Upper lobe of left lung (tissue), 6 donors: ENCODE results near the gene ST3GAL3. TPM values are rescaled to one million over a fixed set of nuclear protein-coding genes. Genes with fewer than 3 reads are reported as not detected.
A peak's percentile ranks its signal among the peaks of the same experiment; 100 is the strongest.

Source experiments
- ATAC-seq, 2 donors: fragments of 200-7000 bp; cut with Tn5 transposase; one replicate each; pipeline ENCODE4 v1.9.1; 2022; ENCODE audit warnings: mild to moderate bottlenecking in 2 of 2, moderate library complexity in 2 of 2; ENCODE audit not compliant: low FRiP score in 2 of 2
- DNase-seq, 2 donors: peaks; one replicate each; pipeline ENCODE4 v3.0.0-alpha.2; 2019 to 2020
- H3K27ac ChIP-seq, 4 donors: fragments of 200-600 bp; sonication (generic); one replicate each; pipeline ENCODE4 v1.5.1; 2016 to 2019
- H3K27me3 ChIP-seq, 4 donors: fragments of 200-600 bp; sonication (generic); one replicate each; pipeline ENCODE4 v1.5.1; 2017 to 2019
- H3K36me3 ChIP-seq, 4 donors: fragments of 200-600 bp; sonication (generic); one replicate each; pipeline ENCODE4 v1.5.1; 2016 to 2019
- H3K4me1 ChIP-seq, 4 donors: fragments of 200-600 bp; sonication (generic); one replicate each; pipeline ENCODE4 v1.5.1; 2018 to 2019
- H3K4me3 ChIP-seq, 4 donors: fragments of 200-600 bp; sonication (generic); one replicate each; pipeline ENCODE4 v1.5.1; 2017 to 2019; ENCODE audit warnings: mild to moderate bottlenecking in 2 of 4, moderate library complexity in 1 of 4
- H3K9me3 ChIP-seq, 4 donors: fragments of 200-600 bp; sonication (generic); one replicate each; pipeline ENCODE4 v1.5.1; 2018 to 2019
- EP300 ChIP-seq, 4 donors: sonication (generic); formaldehyde crosslinking; IDR thresholded peaks; one replicate each; pipeline ENCODE4 v1.5.1; 2017; ENCODE audit warnings: antibody characterized with exemption in 4 of 4, control low read depth in 2 of 4
- POLR2A ChIP-seq, 4 donors: fragments of 450-650 bp; IDR thresholded peaks; one replicate each; pipeline ENCODE4 v1.5.1; 2016 to 2017; ENCODE audit warnings: antibody characterized with exemption in 4 of 4, mild to moderate bottlenecking in 2 of 4
- POLR2AphosphoS5 ChIP-seq, 2 donors: sonication (generic); formaldehyde crosslinking; IDR thresholded peaks; one replicate each; pipeline ENCODE4 v1.5.1; 2017; ENCODE audit warnings: antibody characterized with exemption in 2 of 2
- WGBS, 2 donors: methylation state at CpG; one replicate each; pipeline ENCODE4 v1.1.5; 2017 to 2018; 5-methylcytosine and 5-hydroxymethylcytosine counted together
- total RNA-seq, 6 donors: library from RNA; depleted of rRNA in 4 of 6; stranded (reverse); fragments of >200 nt in 4 of 6; gene quantifications; one replicate each; pipeline versions ENCODE4 v1.1.0 to v1.2.1, GENCODE V29; 2016 to 2021
- TF ChIP-seq, protein P1 (sequence below), 6 experiments: fragments of 450-650 bp in 4 of 6; fragments of 200-600 bp in 2 of 6; sonication (generic) in 2 of 6; IDR thresholded peaks; one replicate each; pipeline ENCODE4 v1.5.1; 2016 to 2019; ENCODE audit warnings: antibody characterized with exemption in 6 of 6
- donor health status: DM: no; HTN: no; CAD: no; lungs with moderate emphysema.
- donor health status: DM: no; HTN: yes; CAD: no; lungs with severe emphysema.

The ST3GAL3 gene
- total RNA-seq, 6 donors from 2014 or later = 14.4 to 46.1 (median 19.2) TPM

GRCh38 chr1:43975249-43975961 lies 268.1 kb downstream of the ST3GAL3 start:
- ATAC-seq (peak; percentile 34 to 66), DNase-seq (peak in 1 of 2 donors; percentile 83)
- WGBS, 2 donors = 2 to 8% methylated on average over 18 to 34 of the region's 34 CpGs
- H3K27me3 ChIP-seq = no peaks in the 10 kb centered on the region
- no peak for TF ChIP-seq EP300 (IDR thresholded peaks at IDR 0.05)
- TF ChIP-seq, protein P1, sequence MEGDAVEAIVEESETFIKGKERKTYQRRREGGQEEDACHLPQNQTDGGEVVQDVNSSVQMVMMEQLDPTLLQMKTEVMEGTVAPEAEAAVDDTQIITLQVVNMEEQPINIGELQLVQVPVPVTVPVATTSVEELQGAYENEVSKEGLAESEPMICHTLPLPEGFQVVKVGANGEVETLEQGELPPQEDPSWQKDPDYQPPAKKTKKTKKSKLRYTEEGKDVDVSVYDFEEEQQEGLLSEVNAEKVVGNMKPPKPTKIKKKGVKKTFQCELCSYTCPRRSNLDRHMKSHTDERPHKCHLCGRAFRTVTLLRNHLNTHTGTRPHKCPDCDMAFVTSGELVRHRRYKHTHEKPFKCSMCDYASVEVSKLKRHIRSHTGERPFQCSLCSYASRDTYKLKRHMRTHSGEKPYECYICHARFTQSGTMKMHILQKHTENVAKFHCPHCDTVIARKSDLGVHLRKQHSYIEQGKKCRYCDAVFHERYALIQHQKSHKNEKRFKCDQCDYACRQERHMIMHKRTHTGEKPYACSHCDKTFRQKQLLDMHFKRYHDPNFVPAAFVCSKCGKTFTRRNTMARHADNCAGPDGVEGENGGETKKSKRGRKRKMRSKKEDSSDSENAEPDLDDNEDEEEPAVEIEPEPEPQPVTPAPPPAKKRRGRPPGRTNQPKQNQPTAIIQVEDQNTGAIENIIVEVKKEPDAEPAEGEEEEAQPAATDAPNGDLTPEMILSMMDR (IDR thresholded peaks at IDR 0.05) = peak in 1 of 6 experiments; percentile 4
- peaks cover 45 to 66% (median 53%) of the 10 kb centered on the region in 4 donors for H3K4me1 ChIP-seq
- H3K9me3 ChIP-seq = no peaks in the 10 kb centered on the region
- peak overlapping the region; percentile 93 to 99 (median 94) for H3K27ac ChIP-seq
- H3K36me3 ChIP-seq = peaks cover 4 to 36% (median 22%) of the 10 kb centered on the region in 4 donors
- peak overlapping the region; percentile 67 to 99 (median 88) for H3K4me3 ChIP-seq

- Histone ChIP-seq H3K4me1 (peaks cover 45 to 66% (median 52%) of the 10 kb centered on the region in 4 donors), H3K36me3 (peaks cover 4 to 36% (median 22%) of the 10 kb centered on the region in 4 donors), H3K4me3 (peak overlapping the region; percentile 67 to 99 (median 88)), H3K9me3 (no peaks in the 10 kb centered on the region), H3K27me3 (no peaks in the 10 kb centered on the region), H3K27ac (peak overlapping the region in 3 of 4 donors; percentile 93 to 99 (median 95))
- TF ChIP-seq POLR2AphosphoS5 (IDR thresholded peaks at IDR 0.05) = no peak
- TF ChIP-seq, protein P1 (IDR thresholded peaks at IDR 0.05) = no peak
- no peak for TF ChIP-seq EP300 (IDR thresholded peaks at IDR 0.05)
- no peak for TF ChIP-seq POLR2A (IDR thresholded peaks at IDR 0.05)
- WGBS, 2 donors = 63 to 93% methylated on average over 4 of the region's 4 CpGs
- no peak for DNase-seq
- ATAC-seq = no peak
These were observed 268.7 kb downstream of the ST3GAL3 start for GRCh38 chr1:43976045-43976444.

- Histone ChIP-seq H3K36me3 (peaks cover 4 to 29% (median 22%) of the 10 kb centered on the region in 4 donors), H3K4me3 (peak overlapping the region in 1 of 4 donors; percentile 93), H3K4me1 (peaks cover 45 to 68% (median 53%) of the 10 kb centered on the region in 4 donors), H3K27me3 (no peaks in the 10 kb centered on the region), H3K9me3 (no peaks in the 10 kb centered on the region), H3K27ac (no peak overlapping the region)
- ATAC-seq = no peak
- WGBS, 2 donors = 94 to 95% methylated on average over 8 of the region's 8 CpGs
- DNase-seq = no peak
- no peak for TF ChIP-seq POLR2A (IDR thresholded peaks at IDR 0.05)
- TF ChIP-seq, protein P1 (IDR thresholded peaks at IDR 0.05) = no peak
- TF ChIP-seq EP300 (IDR thresholded peaks at IDR 0.05) = no peak
These were observed 269.6 kb downstream of the ST3GAL3 start for GRCh38 chr1:43976890-43977289.

DNA sequence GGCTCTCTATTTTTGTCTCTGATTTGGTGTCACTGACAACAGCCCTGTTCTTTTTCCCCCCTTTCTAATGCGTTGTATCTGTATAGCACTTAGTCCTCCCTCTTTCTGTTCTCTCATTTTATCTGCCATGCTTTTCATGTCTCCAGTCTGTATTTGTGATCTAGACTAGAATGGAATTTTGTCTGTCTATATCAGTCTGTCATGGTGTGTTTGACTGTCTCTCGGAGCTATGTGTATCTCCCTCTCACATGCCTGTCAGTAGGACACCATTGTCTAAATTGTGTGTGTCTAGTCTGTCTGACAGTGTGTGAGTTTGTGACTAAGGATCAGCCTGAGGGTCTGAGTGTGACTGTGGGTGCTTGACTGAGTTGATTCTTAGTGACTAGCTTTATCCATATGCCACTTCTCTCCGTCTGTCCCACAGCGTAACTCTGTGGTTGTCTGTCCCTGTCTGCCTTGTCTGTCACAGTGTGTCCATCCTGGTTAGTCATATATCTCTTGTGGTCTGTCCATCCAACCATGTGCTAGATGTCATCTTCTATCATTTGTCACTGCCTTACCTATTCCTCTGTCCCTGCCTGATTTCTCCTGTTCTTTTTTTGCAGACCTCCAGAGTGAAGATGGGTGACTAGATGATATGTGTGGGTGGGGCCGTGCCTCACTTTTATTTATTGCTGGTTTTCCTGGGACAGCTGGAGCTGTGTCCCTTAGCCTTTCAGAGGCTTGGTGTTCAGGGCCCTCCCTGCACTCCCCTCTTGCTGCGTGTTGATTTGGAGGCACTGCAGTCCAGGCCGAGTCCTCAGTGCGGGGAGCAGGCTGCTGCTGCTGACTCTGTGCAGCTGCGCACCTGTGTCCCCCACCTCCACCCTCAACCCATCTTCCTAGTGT lies 270.3 kb downstream of the ST3GAL3 start:
- no peak for DNase-seq
- H3K4me3 ChIP-seq = no peak overlapping the region

More for the DNA sequence above, 270.3 kb downstream of the ST3GAL3 start:
- Histone ChIP-seq H3K27ac (no peak overlapping the region), H3K36me3 (peaks cover 4 to 22% (median 20%) of the 10 kb centered on the region in 4 donors), H3K27me3 (no peaks in the 10 kb centered on the region), H3K4me1 (peaks cover 45 to 68% (median 53%) of the 10 kb centered on the region in 4 donors), H3K9me3 (no peaks in the 10 kb centered on the region)
- no peak for ATAC-seq
- 89 to 96% methylated on average over 9 of the region's 9 CpGs for WGBS, 2 donors
- TF ChIP-seq EP300 (IDR thresholded peaks at IDR 0.05) (no peak), POLR2AphosphoS5 (IDR thresholded peaks at IDR 0.05) (no peak)
- TF ChIP-seq, protein P1 (IDR thresholded peaks at IDR 0.05) = no peak
